HepG2 (cell line): ENCODE measurements around the gene CALML4. TPM values are rescaled to one million over a fixed set of nuclear protein-coding genes. Genes with fewer than 3 reads are reported as not detected.

Experiments
- ATRX ChIP-seq: sonication (generic); formaldehyde crosslinking; IDR thresholded peaks from 2 replicates; pipeline ENCODE4 v1.4.0; 2020; ENCODE audit warnings: missing genetic modification reagents, borderline replicate concordance
- CTCF ChIP-seq: sonication (generic); formaldehyde crosslinking; IDR thresholded peaks from 2 replicates; pipeline ENCODE4 v1.5.0; 2020; ENCODE audit warnings: mild to moderate bottlenecking, missing genetic modification reagents, moderate library complexity
- GMEB2 ChIP-seq: IDR thresholded peaks from 2 replicates; pipeline ENCODE4 v1.6.1; 2016; ENCODE audit warnings: missing biosample characterization, missing genetic modification reagents, low read depth
- SMARCC2 ChIP-seq: fragments of 450-650 bp; IDR thresholded peaks from 2 replicates; pipeline ENCODE4 v1.6.1; 2017; ENCODE audit warnings: antibody characterized with exemption, mild to moderate bottlenecking
- SRSF1 ChIP-seq: fragments of 200-400 bp; formaldehyde crosslinking; optimal IDR thresholded peaks from 2 replicates; pipeline ENCODE3; 2017; ENCODE audit warnings: mild to moderate bottlenecking, low read depth, low read length, moderate library complexity
- ZNF431 ChIP-seq: sonication (generic); formaldehyde crosslinking; IDR thresholded peaks from 2 replicates; pipeline ENCODE4 v1.9.0; 2022; ENCODE audit warnings: missing genetic modification reagents, low read depth, mild to moderate bottlenecking, borderline replicate concordance
- ZNF530 ChIP-seq: sonication (generic); formaldehyde crosslinking; IDR thresholded peaks from 2 replicates; pipeline ENCODE4 v1.5.0; 2020; ENCODE audit warnings: low read depth, mild to moderate bottlenecking, missing genetic modification reagents
- ZNF891 ChIP-seq: sonication (generic); formaldehyde crosslinking; IDR thresholded peaks from 2 replicates; pipeline ENCODE4 v1.5.0; 2020; ENCODE audit warnings: mild to moderate bottlenecking, missing genetic modification reagents
- ZXDC ChIP-seq: sonication (generic); formaldehyde crosslinking; IDR thresholded peaks from 2 replicates; pipeline ENCODE4 v1.5.0; 2020; ENCODE audit warnings: mild to moderate bottlenecking, missing genetic modification reagents
- polyA plus RNA-seq, 8 experiments: library from polyadenylated mRNA; depleted of rRNA in 3 of 8; stranded (reverse) in 7 of 8; unstranded in 1 of 8; fragments of >200 nt; fragmentation: Illumina TruSeq in 4 of 8; extraction: Trizol in 4 of 8; gene quantifications; 2 replicates each; pipeline versions ENCODE4 v1.2.1 to v1.2.3, GENCODE V29; 2011 to 2016; ENCODE audit warnings: low read depth in 4 of 8, missing spikeins in 1 of 8, mixed read lengths in 1 of 8; ENCODE audit not compliant: insufficient read depth in 1 of 8
- total RNA-seq, 5 experiments: library from RNA; depleted of rRNA; stranded (reverse); fragments of >200 nt; fragmentation: Illumina TruSeq; extraction: Trizol; gene quantifications; 2 replicates each; pipeline ENCODE4 v1.2.3, GENCODE V29; 2016; ENCODE audit warnings: low read depth in 1 of 5
- TF ChIP-seq, protein P1 (sequence below): sonication (generic); formaldehyde crosslinking; IDR thresholded peaks from 2 replicates; pipeline ENCODE4 v1.4.0; 2020; ENCODE audit warnings: missing genetic modification reagents, borderline replicate concordance
- TF ChIP-seq, protein P2 (sequence below): sonication (generic); formaldehyde crosslinking; IDR thresholded peaks from 2 replicates; pipeline ENCODE4 v1.4.0; 2020; ENCODE audit warnings: missing genetic modification reagents, borderline replicate concordance
- TF ChIP-seq, protein P3 (sequence below): sonication (generic); formaldehyde crosslinking; IDR thresholded peaks from 2 replicates; pipeline ENCODE4 v1.4.0; 2020; ENCODE audit warnings: low read depth, mild to moderate bottlenecking, missing genetic modification reagents

Gene CALML4
- total and polyA plus RNA-seq, 2 of the 13 experiments (the other 11 are each of a cell fraction or from before 2014, with no cell fraction given) = 3.6 to 8.7 TPM

GRCh38 chr15:68229386-68230156 lies 24.4 kb upstream of the CALML4 start, which contains the start of gene CLN6 (continued):
- TF ChIP-seq GMEB2 (CRISPR knock-in tag) = no peak
- peak; percentile 21; the same call in 1 of the 2 replicates for TF ChIP-seq ZNF891
- TF ChIP-seq ATRX (CRISPR knock-in tag) = no peak
- TF ChIP-seq, protein P1, sequence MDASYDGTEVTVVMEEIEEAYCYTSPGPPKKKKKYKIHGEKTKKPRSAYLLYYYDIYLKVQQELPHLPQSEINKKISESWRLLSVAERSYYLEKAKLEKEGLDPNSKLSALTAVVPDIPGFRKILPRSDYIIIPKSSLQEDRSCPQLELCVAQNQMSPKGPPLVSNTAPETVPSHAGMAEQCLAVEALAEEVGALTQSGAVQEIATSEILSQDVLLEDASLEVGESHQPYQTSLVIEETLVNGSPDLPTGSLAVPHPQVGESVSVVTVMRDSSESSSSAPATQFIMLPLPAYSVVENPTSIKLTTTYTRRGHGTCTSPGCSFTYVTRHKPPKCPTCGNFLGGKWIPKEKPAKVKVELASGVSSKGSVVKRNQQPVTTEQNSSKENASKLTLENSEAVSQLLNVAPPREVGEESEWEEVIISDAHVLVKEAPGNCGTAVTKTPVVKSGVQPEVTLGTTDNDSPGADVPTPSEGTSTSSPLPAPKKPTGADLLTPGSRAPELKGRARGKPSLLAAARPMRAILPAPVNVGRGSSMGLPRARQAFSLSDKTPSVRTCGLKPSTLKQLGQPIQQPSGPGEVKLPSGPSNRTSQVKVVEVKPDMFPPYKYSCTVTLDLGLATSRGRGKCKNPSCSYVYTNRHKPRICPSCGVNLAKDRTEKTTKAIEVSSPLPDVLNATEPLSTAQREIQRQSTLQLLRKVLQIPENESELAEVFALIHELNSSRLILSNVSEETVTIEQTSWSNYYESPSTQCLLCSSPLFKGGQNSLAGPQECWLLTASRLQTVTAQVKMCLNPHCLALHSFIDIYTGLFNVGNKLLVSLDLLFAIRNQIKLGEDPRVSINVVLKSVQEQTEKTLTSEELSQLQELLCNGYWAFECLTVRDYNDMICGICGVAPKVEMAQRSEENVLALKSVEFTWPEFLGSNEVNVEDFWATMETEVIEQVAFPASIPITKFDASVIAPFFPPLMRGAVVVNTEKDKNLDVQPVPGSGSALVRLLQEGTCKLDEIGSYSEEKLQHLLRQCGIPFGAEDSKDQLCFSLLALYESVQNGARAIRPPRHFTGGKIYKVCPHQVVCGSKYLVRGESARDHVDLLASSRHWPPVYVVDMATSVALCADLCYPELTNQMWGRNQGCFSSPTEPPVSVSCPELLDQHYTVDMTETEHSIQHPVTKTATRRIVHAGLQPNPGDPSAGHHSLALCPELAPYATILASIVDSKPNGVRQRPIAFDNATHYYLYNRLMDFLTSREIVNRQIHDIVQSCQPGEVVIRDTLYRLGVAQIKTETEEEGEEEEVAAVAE (CRISPR knock-in tag) = no peak
- TF ChIP-seq ZNF431 (CRISPR knock-in tag) = peak; percentile 63
- TF ChIP-seq ZNF530 (CRISPR knock-in tag) = no peak
- TF ChIP-seq CTCF (CRISPR knock-in tag) = no peak; the same call in 1 of the 2 replicates
- TF ChIP-seq, protein P2, sequence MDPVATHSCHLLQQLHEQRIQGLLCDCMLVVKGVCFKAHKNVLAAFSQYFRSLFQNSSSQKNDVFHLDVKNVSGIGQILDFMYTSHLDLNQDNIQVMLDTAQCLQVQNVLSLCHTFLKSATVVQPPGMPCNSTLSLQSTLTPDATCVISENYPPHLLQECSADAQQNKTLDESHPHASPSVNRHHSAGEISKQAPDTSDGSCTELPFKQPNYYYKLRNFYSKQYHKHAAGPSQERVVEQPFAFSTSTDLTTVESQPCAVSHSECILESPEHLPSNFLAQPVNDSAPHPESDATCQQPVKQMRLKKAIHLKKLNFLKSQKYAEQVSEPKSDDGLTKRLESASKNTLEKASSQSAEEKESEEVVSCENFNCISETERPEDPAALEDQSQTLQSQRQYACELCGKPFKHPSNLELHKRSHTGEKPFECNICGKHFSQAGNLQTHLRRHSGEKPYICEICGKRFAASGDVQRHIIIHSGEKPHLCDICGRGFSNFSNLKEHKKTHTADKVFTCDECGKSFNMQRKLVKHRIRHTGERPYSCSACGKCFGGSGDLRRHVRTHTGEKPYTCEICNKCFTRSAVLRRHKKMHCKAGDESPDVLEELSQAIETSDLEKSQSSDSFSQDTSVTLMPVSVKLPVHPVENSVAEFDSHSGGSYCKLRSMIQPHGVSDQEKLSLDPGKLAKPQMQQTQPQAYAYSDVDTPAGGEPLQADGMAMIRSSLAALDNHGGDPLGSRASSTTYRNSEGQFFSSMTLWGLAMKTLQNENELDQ (CRISPR knock-in tag) = no peak
- peak; percentile 73; the same call in 1 of the 2 replicates for TF ChIP-seq ZXDC
- TF ChIP-seq SMARCC2 = no peak
- TF ChIP-seq, protein P3, sequence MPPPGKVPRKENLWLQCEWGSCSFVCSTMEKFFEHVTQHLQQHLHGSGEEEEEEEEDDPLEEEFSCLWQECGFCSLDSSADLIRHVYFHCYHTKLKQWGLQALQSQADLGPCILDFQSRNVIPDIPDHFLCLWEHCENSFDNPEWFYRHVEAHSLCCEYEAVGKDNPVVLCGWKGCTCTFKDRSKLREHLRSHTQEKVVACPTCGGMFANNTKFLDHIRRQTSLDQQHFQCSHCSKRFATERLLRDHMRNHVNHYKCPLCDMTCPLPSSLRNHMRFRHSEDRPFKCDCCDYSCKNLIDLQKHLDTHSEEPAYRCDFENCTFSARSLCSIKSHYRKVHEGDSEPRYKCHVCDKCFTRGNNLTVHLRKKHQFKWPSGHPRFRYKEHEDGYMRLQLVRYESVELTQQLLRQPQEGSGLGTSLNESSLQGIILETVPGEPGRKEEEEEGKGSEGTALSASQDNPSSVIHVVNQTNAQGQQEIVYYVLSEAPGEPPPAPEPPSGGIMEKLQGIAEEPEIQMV (CRISPR knock-in tag) = 0 out of 2 replicates have a peak, but pooled peaks have one; percentile 40
- no peak for TF ChIP-seq SRSF1
